KMS-11 (cell line): ENCODE results near the gene MDM4.

Source experiments
- H2AFZ ChIP-seq: fragments of 200-600 bp; sonication (generic); 2 replicates; pipeline ENCODE4 v1.6.1; 2016; ENCODE audit warnings: antibody characterized with exemption, mixed run types, low read depth
- H3K27ac ChIP-seq: fragments of 200-600 bp; sonication (generic); 2 replicates; pipeline ENCODE4 v1.6.1; 2016; ENCODE audit warnings: mild to moderate bottlenecking, mixed run types
- H3K27me3 ChIP-seq: fragments of 200-600 bp; sonication (generic); 2 replicates; pipeline ENCODE4 v1.6.1; 2017; ENCODE audit warnings: mild to moderate bottlenecking, low read depth, mixed run types, moderate library complexity; ENCODE audit not compliant: insufficient read depth
- H3K36me3 ChIP-seq: fragments of 200-600 bp; sonication (generic); 2 replicates; pipeline ENCODE4 v1.6.1; 2017; ENCODE audit warnings: mild to moderate bottlenecking, mixed run types; ENCODE audit not compliant: insufficient read depth
- H3K4me1 ChIP-seq: fragments of 200-600 bp; sonication (generic); 2 replicates; pipeline ENCODE4 v1.6.1; 2016; ENCODE audit warnings: mild to moderate bottlenecking, low read depth, mixed run types; ENCODE audit not compliant: poor library complexity, severe bottlenecking
- H3K4me2 ChIP-seq: fragments of 200-600 bp; sonication (generic); 2 replicates; pipeline ENCODE4 v1.7.0; 2016; ENCODE audit warnings: mild to moderate bottlenecking, mixed run types
- H3K4me3 ChIP-seq: fragments of 200-600 bp; sonication (generic); IDR thresholded peaks from 2 replicates; pipeline ENCODE4 v1.6.1; 2017; ENCODE audit warnings: low read depth, low read length, mixed read lengths; ENCODE audit not compliant: insufficient read depth
- H3K79me2 ChIP-seq: fragments of 200-600 bp; sonication (generic); 2 replicates; pipeline ENCODE4 v1.6.1; 2016; ENCODE audit warnings: low read depth, mixed run types; ENCODE audit not compliant: insufficient read depth
- H3K9ac ChIP-seq: fragments of 200-600 bp; sonication (generic); 2 replicates; pipeline ENCODE4 v1.6.1; 2016; ENCODE audit warnings: mild to moderate bottlenecking, mixed run types
- H4K20me1 ChIP-seq: fragments of 200-600 bp; sonication (generic); 2 replicates; pipeline ENCODE4 v1.6.1; 2016; ENCODE audit warnings: mild to moderate bottlenecking, mixed run types; ENCODE audit not compliant: insufficient read depth
- TF ChIP-seq, protein P1 (sequence below): fragments of 200-600 bp; sonication (generic); conservative IDR thresholded peaks from 2 replicates; pipeline ENCODE4 v1.6.1; 2017; ENCODE audit warnings: low read depth, mild to moderate bottlenecking, antibody characterized with exemption, low read length, moderate library complexity, mixed read lengths

Gene MDM4

DNA sequence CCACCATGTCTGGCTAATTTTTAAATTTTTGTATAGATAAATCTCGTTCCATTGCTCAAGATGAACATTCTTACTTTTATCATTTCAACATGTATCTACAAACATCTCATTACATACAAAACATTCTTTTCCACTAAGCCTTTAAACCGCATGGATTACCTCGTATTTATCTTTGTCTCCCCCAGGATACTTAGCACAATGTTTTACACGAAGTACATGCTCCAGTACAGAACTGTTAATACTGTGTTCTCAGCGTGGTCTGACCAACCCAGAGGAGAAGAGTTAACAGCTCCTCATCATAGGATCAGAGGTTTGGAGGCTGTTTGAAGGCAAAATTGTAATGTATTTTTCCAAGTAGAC is 29.0 kb upstream of the MDM4 start:
- Histone ChIP-seq H3K79me2 (no peaks in the 10 kb centered on the region), H3K36me3 (no peaks in the 10 kb centered on the region)

DNA sequence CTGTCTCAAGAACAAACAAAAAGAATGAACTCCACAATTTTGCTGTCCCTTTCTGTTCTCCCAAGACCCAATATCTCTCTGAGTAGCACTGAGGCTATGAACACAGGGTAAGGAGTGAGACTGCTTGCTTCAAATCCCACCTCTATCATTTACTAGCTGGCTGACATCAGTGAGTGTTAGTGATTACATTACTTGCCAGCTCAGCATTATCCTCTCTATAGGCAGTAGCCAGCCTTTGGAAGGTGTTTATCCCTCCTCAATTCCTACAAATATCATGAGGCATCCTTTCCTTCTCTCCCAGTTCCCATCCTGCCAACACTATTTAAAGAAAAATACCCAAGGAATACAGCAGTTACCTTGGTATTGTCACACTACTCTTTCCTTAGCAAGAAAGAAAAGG is 24.6 kb upstream of the MDM4 start:
- H3K27ac ChIP-seq: no peak overlapping the region
- peaks cover 4% of the 10 kb centered on the region; the same call in 1 of the 2 replicates for H3K79me2 ChIP-seq
- H4K20me1 ChIP-seq: no peaks in the 10 kb centered on the region
- no peak overlapping the region for H3K4me3 ChIP-seq
- H3K4me1 ChIP-seq: peaks cover 18% of the 10 kb centered on the region
- TF ChIP-seq, protein P1, sequence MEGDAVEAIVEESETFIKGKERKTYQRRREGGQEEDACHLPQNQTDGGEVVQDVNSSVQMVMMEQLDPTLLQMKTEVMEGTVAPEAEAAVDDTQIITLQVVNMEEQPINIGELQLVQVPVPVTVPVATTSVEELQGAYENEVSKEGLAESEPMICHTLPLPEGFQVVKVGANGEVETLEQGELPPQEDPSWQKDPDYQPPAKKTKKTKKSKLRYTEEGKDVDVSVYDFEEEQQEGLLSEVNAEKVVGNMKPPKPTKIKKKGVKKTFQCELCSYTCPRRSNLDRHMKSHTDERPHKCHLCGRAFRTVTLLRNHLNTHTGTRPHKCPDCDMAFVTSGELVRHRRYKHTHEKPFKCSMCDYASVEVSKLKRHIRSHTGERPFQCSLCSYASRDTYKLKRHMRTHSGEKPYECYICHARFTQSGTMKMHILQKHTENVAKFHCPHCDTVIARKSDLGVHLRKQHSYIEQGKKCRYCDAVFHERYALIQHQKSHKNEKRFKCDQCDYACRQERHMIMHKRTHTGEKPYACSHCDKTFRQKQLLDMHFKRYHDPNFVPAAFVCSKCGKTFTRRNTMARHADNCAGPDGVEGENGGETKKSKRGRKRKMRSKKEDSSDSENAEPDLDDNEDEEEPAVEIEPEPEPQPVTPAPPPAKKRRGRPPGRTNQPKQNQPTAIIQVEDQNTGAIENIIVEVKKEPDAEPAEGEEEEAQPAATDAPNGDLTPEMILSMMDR: no peak
- no peak overlapping the region for H2AFZ ChIP-seq
- no peak overlapping the region for H3K9ac ChIP-seq
- H3K27me3 ChIP-seq: no peaks in the 10 kb centered on the region
- no peaks in the 10 kb centered on the region for H3K36me3 ChIP-seq
- no peak overlapping the region for H3K4me2 ChIP-seq

More for the DNA sequence above, 29.0 kb upstream of the MDM4 start:
- Histone ChIP-seq H3K4me3 (no peak overlapping the region), H3K27me3 (no peaks in the 10 kb centered on the region), H3K9ac (no peak overlapping the region), H3K27ac (no peak overlapping the region), H3K4me1 (no peaks in the 10 kb centered on the region), H2AFZ (no peak overlapping the region), H3K4me2 (no peak overlapping the region), H4K20me1 (no peaks in the 10 kb centered on the region)
- TF ChIP-seq, protein P1: no peak

DNA sequence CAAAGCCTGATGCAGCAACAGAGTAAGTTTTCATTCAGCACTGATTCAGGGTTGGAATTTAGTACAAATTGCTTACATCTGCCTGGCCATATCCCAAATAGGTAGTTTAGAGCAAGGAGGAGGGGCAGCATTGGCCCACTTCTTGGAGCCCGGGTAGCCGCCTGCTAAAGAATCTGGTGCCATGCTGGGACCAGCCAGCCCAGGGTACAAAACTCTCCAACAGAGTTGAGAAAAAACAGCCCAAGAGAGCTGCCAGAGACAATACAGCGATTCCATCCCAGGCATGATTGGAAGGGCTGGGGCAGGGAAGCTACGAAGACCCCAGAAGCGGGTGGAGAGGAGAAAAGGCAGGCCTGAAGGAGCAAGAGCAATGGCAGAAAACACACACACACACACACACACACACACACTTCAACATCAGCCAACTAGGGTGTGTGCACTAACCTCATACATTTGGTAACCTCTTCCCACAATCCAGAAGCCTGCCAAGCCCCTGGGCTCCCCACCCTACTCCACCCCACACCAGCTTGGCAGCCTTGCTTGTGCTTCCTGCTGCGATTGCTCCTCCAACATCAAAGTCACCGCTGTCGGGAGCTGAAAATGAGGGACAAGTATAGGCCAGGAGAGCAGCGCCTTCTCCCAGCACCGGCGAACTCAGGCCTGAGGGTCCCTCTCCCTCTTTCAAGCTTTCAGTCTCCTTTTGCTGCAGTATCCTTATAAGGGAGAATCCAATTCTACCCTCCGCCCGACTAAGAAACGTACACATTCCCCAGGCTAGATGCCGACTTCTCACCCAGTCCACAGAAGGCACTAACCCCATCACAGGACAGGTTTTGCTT is 22.8 kb upstream of the MDM4 start:
- H2AFZ ChIP-seq: peak overlapping the region; percentile 94
- peaks cover 4% of the 10 kb centered on the region; the same call in 1 of the 2 replicates for H3K79me2 ChIP-seq
- no peaks in the 10 kb centered on the region for H4K20me1 ChIP-seq
- H3K4me1 ChIP-seq: peaks cover 18% of the 10 kb centered on the region
- peak overlapping the region; percentile 78 for H3K9ac ChIP-seq
- H3K36me3 ChIP-seq: no peaks in the 10 kb centered on the region
- peak overlapping the region; percentile 80 for H3K27ac ChIP-seq
- TF ChIP-seq, protein P1: no peak
- no peaks in the 10 kb centered on the region for H3K27me3 ChIP-seq
- peak overlapping the region; percentile 94 for H3K4me3 ChIP-seq
- peak overlapping the region; percentile 96 for H3K4me2 ChIP-seq

DNA sequence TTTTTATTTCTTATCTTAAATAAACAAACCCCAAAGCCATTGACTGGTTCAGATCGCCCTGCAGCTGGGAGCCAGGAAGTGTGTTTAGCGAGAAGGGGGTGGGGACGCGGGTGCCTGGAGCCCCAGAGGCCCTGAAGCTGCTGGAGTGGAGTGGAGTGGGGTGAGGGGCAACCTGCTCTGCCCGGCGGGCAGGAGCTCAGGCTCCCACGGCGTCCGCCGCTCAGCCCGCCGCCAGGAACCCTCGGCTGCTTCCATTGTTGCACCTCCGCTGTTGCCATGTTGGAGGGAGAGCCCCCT is 22.3 kb upstream of the MDM4 start:
- peaks cover 18% of the 10 kb centered on the region for H3K4me1 ChIP-seq
- no peaks in the 10 kb centered on the region for H4K20me1 ChIP-seq
- peak overlapping the region; percentile 80 for H3K27ac ChIP-seq
- H3K79me2 ChIP-seq: peaks cover 4% of the 10 kb centered on the region; the same call in 1 of the 2 replicates
- TF ChIP-seq, protein P1: no peak
- H3K36me3 ChIP-seq: no peaks in the 10 kb centered on the region
- peak overlapping the region; percentile 94 for H3K4me3 ChIP-seq
- H2AFZ ChIP-seq: peak overlapping the region; percentile 94
- peak overlapping the region; percentile 78 for H3K9ac ChIP-seq
- H3K27me3 ChIP-seq: no peaks in the 10 kb centered on the region
- H3K4me2 ChIP-seq: peak overlapping the region; percentile 96
